GM18870 (cell line): ENCODE results near the gene PSMD5.
"Not testable (repeated sequence)": the region's sequence is repeated elsewhere in the genome, so short reads cannot be mapped to it uniquely, and the experiment has no call there.

Source experiments
- ATAC-seq: cut with Tn5 transposase; IDR thresholded peaks from one replicate; pipeline ENCODE4 v1.9.1; 2021; ENCODE audit warnings: moderate library complexity; ENCODE audit not compliant: unreplicated experiment

The PSMD5 gene

GRCh38 chr9:120808931-120809330 lies 33.8 kb downstream of the PSMD5 start:
- no peak for ATAC-seq

GRCh38 chr9:120807607-120808379 lies 34.9 kb downstream of the PSMD5 start:
- ATAC-seq, result no peak

GRCh38 chr9:120804784-120805363 lies 37.8 kb downstream of the PSMD5 start:
- not testable (repeated sequence) for ATAC-seq

- ATAC-seq, result no peak
Observed at GRCh38 chr9:120801441-120801840, 41.3 kb downstream of the PSMD5 start.

- ATAC-seq, result peak; percentile 82
Observed at GRCh38 chr9:120792898-120793765, 49.6 kb downstream of the PSMD5 start, which contains the start of gene FBXW2. TSS of gene FBXW2 (minus strand) at chr9:120793416. CDS start at chr9:120788258, 5,158 bp downstream.

GRCh38 chr9:120791161-120791560 lies 51.6 kb downstream of the PSMD5 start:
- ATAC-seq, result no peak

- ATAC-seq, result no peak
Observed at GRCh38 chr9:120787933-120788332, 54.8 kb downstream of the PSMD5 start.

GRCh38 chr9:120783602-120784047 lies 59.1 kb downstream of the PSMD5 start:
- ATAC-seq, result no peak

GRCh38 chr9:120781236-120781635 lies 61.5 kb downstream of the PSMD5 start:
- ATAC-seq, result no peak

- ATAC-seq, result no peak
Observed at GRCh38 chr9:120780367-120780766, 62.4 kb downstream of the PSMD5 start.

GRCh38 chr9:120779227-120779626 lies 63.5 kb downstream of the PSMD5 start:
- no peak for ATAC-seq

GRCh38 chr9:120778758-120779157 lies 64.0 kb downstream of the PSMD5 start:
- ATAC-seq, result no peak

GRCh38 chr9:120777229-120777628 lies 65.5 kb downstream of the PSMD5 start:
- ATAC-seq, result no peak

GRCh38 chr9:120776788-120777187 lies 65.9 kb downstream of the PSMD5 start:
- no peak for ATAC-seq

GRCh38 chr9:120775859-120776258 lies 66.9 kb downstream of the PSMD5 start:
- no peak for ATAC-seq

GRCh38 chr9:120774719-120775118 lies 68.0 kb downstream of the PSMD5 start:
- no peak for ATAC-seq

GRCh38 chr9:120773256-120773655 lies 69.5 kb downstream of the PSMD5 start:
- no peak for ATAC-seq

GRCh38 chr9:120770931-120771330 lies 71.8 kb downstream of the PSMD5 start:
- ATAC-seq, result no peak

GRCh38 chr9:120768886-120769285 lies 73.8 kb downstream of the PSMD5 start:
- ATAC-seq, result no peak

- no peak for ATAC-seq
Observed at GRCh38 chr9:120768247-120768646, 74.5 kb downstream of the PSMD5 start.

GRCh38 chr9:120767451-120767850 lies 75.3 kb downstream of the PSMD5 start:
- ATAC-seq, result no peak
